Suppressor macrophage (primary cell): ENCODE data around the gene NAA20.

Experiments
- DNase-seq, 4 experiments: peaks; one replicate each; pipeline ENCODE4 v3.0.0-alpha.2; 2020 to 2022

NAA20 gene

GRCh38 chr20:20019123-20019522 lies 2.0 kb downstream of the NAA20 start:
- no peak for DNase-seq

GRCh38 chr20:20020908-20021307 lies 3.7 kb downstream of the NAA20 start:
- no peak for DNase-seq

- no peak for DNase-seq
Measured at GRCh38 chr20:20021835-20022234, 4.7 kb downstream of the NAA20 start.

- DNase-seq = no peak
Measured at GRCh38 chr20:20022498-20022897, 5.3 kb downstream of the NAA20 start.

- DNase-seq = no peak
Measured at GRCh38 chr20:20023395-20023794, 6.2 kb downstream of the NAA20 start.

- DNase-seq = no peak
Measured at GRCh38 chr20:20024942-20025341, 7.8 kb downstream of the NAA20 start.

- no peak for DNase-seq
Measured at GRCh38 chr20:20027284-20027683, 10.1 kb downstream of the NAA20 start.

- DNase-seq = no peak
Measured at GRCh38 chr20:20031790-20032189, 14.6 kb downstream of the NAA20 start.

- no peak for DNase-seq
Measured at GRCh38 chr20:20034486-20034885, 17.3 kb downstream of the NAA20 start.

GRCh38 chr20:20036756-20037155 lies 19.6 kb downstream of the NAA20 start:
- DNase-seq = no peak

GRCh38 chr20:20037960-20038359 lies 20.8 kb downstream of the NAA20 start:
- DNase-seq = no peak

GRCh38 chr20:20038586-20038985 lies 21.4 kb downstream of the NAA20 start:
- DNase-seq = no peak

GRCh38 chr20:20039752-20040387 lies 22.7 kb downstream of the NAA20 start:
- DNase-seq = no peak

- DNase-seq = no peak
Measured at GRCh38 chr20:20051767-20052073, 34.6 kb downstream of the NAA20 start.

- peak; percentile 97 to 100 (median 98) for DNase-seq
Measured at GRCh38 chr20:20052074-20052970, 35.2 kb downstream of the NAA20 start, which contains the start of the genes CFAP61 and CRNKL1. Gene CFAP61 (plus strand): TSS chr20:20052532. CDS start chr20:20056654, 4,122 bp downstream. Gene CRNKL1 (minus strand): TSS chr20:20052466. CDS start chr20:20052342, 124 bp downstream.

- peak in 1 of 4 experiments; percentile 14 for DNase-seq
Measured at GRCh38 chr20:20060234-20060998, 43.3 kb downstream of the NAA20 start.

GRCh38 chr20:20063941-20064702 lies 47.0 kb downstream of the NAA20 start:
- DNase-seq = no peak

- no peak for DNase-seq
Measured at GRCh38 chr20:20065361-20065760, 48.2 kb downstream of the NAA20 start.

GRCh38 chr20:20070871-20071726 lies 53.9 kb downstream of the NAA20 start:
- DNase-seq = no peak

- no peak for DNase-seq
Measured at GRCh38 chr20:20073801-20074371, 56.7 kb downstream of the NAA20 start.

- DNase-seq = no peak
Measured at GRCh38 chr20:20075032-20075431, 57.9 kb downstream of the NAA20 start.
